ENCODE results near the gene CINP. TPM values are rescaled to one million over a fixed set of nuclear protein-coding genes. Genes with fewer than 3 reads are reported as not detected.
"Not testable (repeated sequence)": the region's sequence is repeated elsewhere in the genome, so short reads cannot be mapped to it uniquely, and the experiment has no call there.

CINP gene
- total and polyA plus RNA-seq, 4 donors = 31.5 to 47.3 (median 41.1) TPM

GRCh38 chr14:102344485-102344884 lies 18.2 kb downstream of the CINP start:
- H3K4me3 ChIP-seq (ENCODE audit: low read depth, low read length) = no peak overlapping the region
- H3K36me3 ChIP-seq (ENCODE audit: control insufficient read depth, insufficient read depth, low read length) = peaks cover 82% of the 10 kb centered on the region
- DNase-seq (ENCODE audit: low read depth in 4 of 6, low spot score in 6 of 6) = peak in 1 of 6 donors; percentile 57
- H3K4me1 ChIP-seq (ENCODE audit: control insufficient read depth, insufficient read depth, low read length) = peaks cover 16% of the 10 kb centered on the region
- H3K9me3 ChIP-seq (ENCODE audit: control insufficient read depth, insufficient read depth, low read length) = no peaks in the 10 kb centered on the region
- 55% methylated on average over 5 of the region's 5 CpGs for WGBS (ENCODE audit: insufficient coverage)
- no peak overlapping the region for H3K27ac ChIP-seq (ENCODE audit: low read depth, low read length)
- no peaks in the 10 kb centered on the region for H3K27me3 ChIP-seq (ENCODE audit: control insufficient read depth, insufficient read depth, low read length)

DNA sequence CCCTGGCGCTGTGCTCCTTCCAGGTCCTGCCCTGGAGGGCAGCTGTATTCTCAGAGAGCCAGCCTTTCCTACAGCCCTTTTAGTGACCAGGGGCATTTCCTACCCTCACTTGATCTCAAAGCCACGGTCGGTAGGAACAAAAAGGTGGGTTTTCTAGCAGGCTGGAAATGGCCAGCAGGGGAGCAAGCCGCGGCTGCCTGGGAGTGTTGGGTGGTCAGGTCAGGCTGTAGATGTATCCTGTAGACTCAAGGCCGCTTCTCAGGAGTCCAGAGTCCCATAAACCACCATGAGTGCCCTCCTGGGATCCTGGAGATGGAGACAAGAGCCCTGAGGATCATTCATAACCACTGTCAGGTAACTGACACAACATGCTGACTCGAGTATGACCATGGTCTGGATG lies 18.6 kb downstream of the CINP start:
- no peak for DNase-seq (ENCODE audit: low read depth in 4 of 6, low spot score in 6 of 6)
- Histone ChIP-seq H3K36me3 (ENCODE audit: control insufficient read depth, insufficient read depth, low read length) (peaks cover 85% of the 10 kb centered on the region), H3K27ac (ENCODE audit: low read depth, low read length) (peak overlapping the region; percentile 15), H3K4me1 (ENCODE audit: control insufficient read depth, insufficient read depth, low read length) (peaks cover 16% of the 10 kb centered on the region), H3K9me3 (ENCODE audit: control insufficient read depth, insufficient read depth, low read length) (no peaks in the 10 kb centered on the region), H3K4me3 (ENCODE audit: low read depth, low read length) (no peak overlapping the region), H3K27me3 (ENCODE audit: control insufficient read depth, insufficient read depth, low read length) (no peaks in the 10 kb centered on the region)
- WGBS (ENCODE audit: insufficient coverage) = 97% methylated on average over 4 of the region's 7 CpGs

- peaks cover 80% of the 10 kb centered on the region for H3K36me3 ChIP-seq (ENCODE audit: control insufficient read depth, insufficient read depth, low read length)
- no peak overlapping the region for H3K4me3 ChIP-seq (ENCODE audit: low read depth, low read length)
These were observed 20.5 kb downstream of the CINP start for GRCh38 chr14:102342238-102342637.

DNA sequence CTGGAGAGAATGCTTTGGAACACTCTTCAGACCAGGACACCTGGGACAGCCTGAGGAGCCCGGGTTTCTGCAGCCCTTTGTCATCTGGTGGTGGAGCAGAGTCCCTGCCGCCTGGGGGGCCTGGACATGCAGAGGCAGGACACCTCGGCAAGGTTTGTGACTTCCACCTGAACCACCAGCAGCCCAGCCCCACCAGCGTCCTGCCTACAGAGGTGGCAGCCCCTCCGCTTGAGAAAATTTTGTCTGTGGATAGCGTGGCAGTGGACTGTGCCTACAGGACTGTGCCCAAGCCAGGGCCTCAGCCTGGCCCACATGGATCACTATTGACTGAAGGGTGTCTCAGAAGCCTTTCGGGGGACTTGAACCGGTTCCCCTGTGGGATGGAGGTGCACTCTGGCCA lies 21.1 kb downstream of the CINP start:
- Histone ChIP-seq H3K27ac (ENCODE audit: low read depth, low read length) (no peak overlapping the region), H3K36me3 (ENCODE audit: control insufficient read depth, insufficient read depth, low read length) (peaks cover 82% of the 10 kb centered on the region), H3K4me1 (ENCODE audit: control insufficient read depth, insufficient read depth, low read length) (peaks cover 16% of the 10 kb centered on the region), H3K27me3 (ENCODE audit: control insufficient read depth, insufficient read depth, low read length) (no peaks in the 10 kb centered on the region), H3K4me3 (ENCODE audit: low read depth, low read length) (no peak overlapping the region), H3K9me3 (ENCODE audit: control insufficient read depth, insufficient read depth, low read length) (no peaks in the 10 kb centered on the region)
- WGBS (ENCODE audit: insufficient coverage) = 100% methylated on average over 8 of the region's 8 CpGs
- no peak for DNase-seq (ENCODE audit: low read depth in 4 of 6, low spot score in 6 of 6)

More at GRCh38 chr14:102342238-102342637, 20.5 kb downstream of the CINP start:
- no peak for DNase-seq (ENCODE audit: low read depth in 4 of 6, low spot score in 6 of 6)
- peaks cover 16% of the 10 kb centered on the region for H3K4me1 ChIP-seq (ENCODE audit: control insufficient read depth, insufficient read depth, low read length)
- no peak overlapping the region for H3K27ac ChIP-seq (ENCODE audit: low read depth, low read length)
- H3K27me3 ChIP-seq (ENCODE audit: control insufficient read depth, insufficient read depth, low read length) = no peaks in the 10 kb centered on the region
- H3K9me3 ChIP-seq (ENCODE audit: control insufficient read depth, insufficient read depth, low read length) = no peaks in the 10 kb centered on the region
- WGBS (ENCODE audit: insufficient coverage) = no CpG with 5 or more reads among the region's 5 CpGs

DNA sequence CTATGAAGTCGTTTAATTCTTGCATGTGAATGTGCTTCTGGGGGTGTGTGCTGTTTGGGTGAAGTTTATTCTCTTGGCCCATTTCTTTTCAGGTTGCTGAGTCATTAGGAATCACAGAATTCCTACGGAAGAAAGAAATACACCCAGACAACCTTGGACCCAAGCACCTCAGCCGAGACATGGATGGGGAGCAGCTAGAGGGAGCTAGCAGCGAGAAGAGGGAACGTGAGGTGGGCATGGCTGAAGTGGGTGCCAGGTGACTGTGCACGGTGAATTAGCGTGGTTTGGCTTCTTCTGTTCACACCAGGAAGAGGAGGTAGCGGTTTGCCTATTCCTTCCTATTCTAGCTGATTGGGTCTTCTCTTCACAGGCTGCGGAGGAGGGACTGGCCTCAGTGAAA lies 24.0 kb downstream of the CINP start:
- H3K27me3 ChIP-seq (ENCODE audit: control insufficient read depth, insufficient read depth, low read length) = no peaks in the 10 kb centered on the region
- H3K4me1 ChIP-seq (ENCODE audit: control insufficient read depth, insufficient read depth, low read length) = peaks cover 3% of the 10 kb centered on the region
- DNase-seq (ENCODE audit: low read depth in 4 of 6, low spot score in 6 of 6) = no peak
- H3K27ac ChIP-seq (ENCODE audit: low read depth, low read length) = no peak overlapping the region
- no peaks in the 10 kb centered on the region for H3K9me3 ChIP-seq (ENCODE audit: control insufficient read depth, insufficient read depth, low read length)
- H3K4me3 ChIP-seq (ENCODE audit: low read depth, low read length) = no peak overlapping the region
- 94% methylated on average over 6 of the region's 9 CpGs for WGBS (ENCODE audit: insufficient coverage)
- H3K36me3 ChIP-seq (ENCODE audit: control insufficient read depth, insufficient read depth, low read length) = peaks cover 78% of the 10 kb centered on the region

- WGBS (ENCODE audit: insufficient coverage) = 95% methylated on average over 7 of the region's 7 CpGs
- no peak for DNase-seq (ENCODE audit: low read depth in 4 of 6, low spot score in 6 of 6)
- H3K4me3 ChIP-seq (ENCODE audit: low read depth, low read length) = no peak overlapping the region
- no peaks in the 10 kb centered on the region for H3K4me1 ChIP-seq (ENCODE audit: control insufficient read depth, insufficient read depth, low read length)
- no peaks in the 10 kb centered on the region for H3K27me3 ChIP-seq (ENCODE audit: control insufficient read depth, insufficient read depth, low read length)
- no peaks in the 10 kb centered on the region for H3K9me3 ChIP-seq (ENCODE audit: control insufficient read depth, insufficient read depth, low read length)
- peaks cover 71% of the 10 kb centered on the region for H3K36me3 ChIP-seq (ENCODE audit: control insufficient read depth, insufficient read depth, low read length)
- H3K27ac ChIP-seq (ENCODE audit: low read depth, low read length) = no peak overlapping the region
These were observed 27.5 kb downstream of the CINP start for GRCh38 chr14:102335163-102335562.

DNA sequence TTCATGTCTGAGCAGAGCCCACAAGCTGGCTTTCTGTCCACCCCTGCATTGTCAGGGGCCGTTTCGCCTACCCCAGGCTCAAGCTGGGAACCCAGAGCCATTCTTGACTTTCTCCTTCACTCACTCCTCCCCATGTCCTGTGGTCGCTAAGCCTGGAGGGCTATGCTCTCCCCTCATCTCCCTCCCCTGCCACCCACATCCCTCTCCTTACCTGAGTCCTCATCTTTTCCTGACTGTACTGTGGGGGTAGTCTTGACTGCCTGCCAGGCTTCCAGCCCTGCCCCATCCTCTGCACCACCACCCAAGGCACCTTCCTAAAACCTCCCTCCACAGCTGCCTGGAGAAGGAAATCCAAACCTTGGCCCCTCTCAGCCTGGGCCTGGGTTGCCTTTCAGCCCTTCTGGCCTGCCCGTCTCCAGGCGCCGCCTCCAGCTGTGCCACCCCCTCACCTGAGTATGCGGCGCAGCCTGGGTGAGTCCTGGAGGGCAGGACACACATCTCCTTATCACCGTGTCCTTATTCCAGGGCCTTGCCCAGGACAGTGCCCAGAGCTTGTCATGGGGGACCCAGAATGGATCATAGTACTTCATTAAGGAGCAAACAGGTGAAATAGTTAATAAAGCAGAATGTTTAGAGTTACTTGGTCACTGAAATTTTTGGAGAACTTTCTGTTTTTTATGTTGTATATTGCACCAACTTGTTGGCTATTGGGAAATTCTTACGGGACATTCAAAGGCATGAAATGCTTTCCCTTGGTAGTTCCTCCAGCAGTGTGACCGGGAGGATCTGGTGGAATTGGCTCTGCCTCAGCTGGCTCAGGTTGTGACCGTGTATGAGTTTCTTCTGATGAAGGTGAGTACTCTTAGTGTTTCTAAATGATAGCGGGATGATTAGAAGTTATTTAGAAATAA lies 28.6 kb downstream of the CINP start:
- WGBS (ENCODE audit: insufficient coverage) = 95% methylated on average over 9 of the region's 13 CpGs
- no peak for DNase-seq (ENCODE audit: low read depth in 4 of 6, low spot score in 6 of 6)
- peaks cover 66% of the 10 kb centered on the region for H3K36me3 ChIP-seq (ENCODE audit: control insufficient read depth, insufficient read depth, low read length)

DNA sequence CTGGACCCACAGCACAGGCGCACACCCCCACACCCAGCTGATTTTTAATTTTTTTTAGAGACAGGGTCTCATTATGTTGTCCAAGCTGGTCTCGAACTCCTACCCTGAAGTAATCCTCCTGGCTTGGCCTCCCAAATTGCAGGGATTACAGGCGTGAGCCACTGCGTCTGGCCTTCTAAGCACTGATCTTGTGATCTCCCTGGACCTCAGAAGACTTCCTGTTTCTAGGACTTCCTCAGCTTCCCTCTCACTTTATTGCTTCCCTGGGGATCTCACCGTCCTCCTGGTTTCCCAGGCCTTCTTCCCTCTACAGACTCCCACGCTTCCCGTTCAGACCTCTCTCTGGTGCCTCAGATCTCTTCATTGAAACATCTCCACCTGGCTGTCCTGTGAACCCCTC lies 29.3 kb downstream of the CINP start:
- Histone ChIP-seq H3K36me3 (ENCODE audit: control insufficient read depth, insufficient read depth, low read length) (peaks cover 65% of the 10 kb centered on the region), H3K4me3 (ENCODE audit: low read depth, low read length) (no peak overlapping the region), H3K27me3 (ENCODE audit: control insufficient read depth, insufficient read depth, low read length) (no peaks in the 10 kb centered on the region), H3K9me3 (ENCODE audit: control insufficient read depth, insufficient read depth, low read length) (no peaks in the 10 kb centered on the region), H3K4me1 (ENCODE audit: control insufficient read depth, insufficient read depth, low read length) (no peaks in the 10 kb centered on the region), H3K27ac (ENCODE audit: low read depth, low read length) (no peak overlapping the region)
- no peak for DNase-seq (ENCODE audit: low read depth in 4 of 6, low spot score in 6 of 6)
- 82% methylated on average over 7 of the region's 7 CpGs for WGBS (ENCODE audit: insufficient coverage)

More for the DNA sequence above, 28.6 kb downstream of the CINP start:
- Histone ChIP-seq H3K27ac (ENCODE audit: low read depth, low read length) (no peak overlapping the region), H3K4me1 (ENCODE audit: control insufficient read depth, insufficient read depth, low read length) (no peaks in the 10 kb centered on the region), H3K4me3 (ENCODE audit: low read depth, low read length) (no peak overlapping the region), H3K9me3 (ENCODE audit: control insufficient read depth, insufficient read depth, low read length) (no peaks in the 10 kb centered on the region), H3K27me3 (ENCODE audit: control insufficient read depth, insufficient read depth, low read length) (no peaks in the 10 kb centered on the region)

DNA sequence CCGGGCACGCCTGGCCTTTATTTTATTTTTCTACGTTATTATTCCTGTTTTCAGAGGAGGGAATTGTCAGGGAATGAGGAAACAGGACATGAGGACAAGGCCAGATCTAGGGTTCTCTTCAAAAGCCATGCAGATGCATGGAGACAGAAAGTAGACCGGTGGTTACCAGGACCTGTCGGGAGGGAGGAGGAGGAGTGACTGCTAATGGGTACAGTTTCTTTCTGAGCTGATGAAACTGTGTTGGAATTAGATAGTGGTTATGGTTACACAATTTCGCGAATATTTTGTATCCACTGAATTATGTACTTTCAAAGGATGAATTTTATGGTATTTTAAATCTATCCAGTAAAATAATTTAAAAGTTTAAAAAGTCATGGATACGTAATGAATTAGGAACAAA lies 31.9 kb downstream of the CINP start:
- H3K27ac ChIP-seq (ENCODE audit: low read depth, low read length) = no peak overlapping the region
- H3K4me1 ChIP-seq (ENCODE audit: control insufficient read depth, insufficient read depth, low read length) = no peaks in the 10 kb centered on the region
- no peak for DNase-seq (ENCODE audit: low read depth in 4 of 6, low spot score in 6 of 6)
- 99% methylated on average over 5 of the region's 8 CpGs for WGBS (ENCODE audit: insufficient coverage)
- H3K36me3 ChIP-seq (ENCODE audit: control insufficient read depth, insufficient read depth, low read length) = peaks cover 52% of the 10 kb centered on the region
- H3K27me3 ChIP-seq (ENCODE audit: control insufficient read depth, insufficient read depth, low read length) = no peaks in the 10 kb centered on the region
- no peak overlapping the region for H3K4me3 ChIP-seq (ENCODE audit: low read depth, low read length)
- no peaks in the 10 kb centered on the region for H3K9me3 ChIP-seq (ENCODE audit: control insufficient read depth, insufficient read depth, low read length)

DNA sequence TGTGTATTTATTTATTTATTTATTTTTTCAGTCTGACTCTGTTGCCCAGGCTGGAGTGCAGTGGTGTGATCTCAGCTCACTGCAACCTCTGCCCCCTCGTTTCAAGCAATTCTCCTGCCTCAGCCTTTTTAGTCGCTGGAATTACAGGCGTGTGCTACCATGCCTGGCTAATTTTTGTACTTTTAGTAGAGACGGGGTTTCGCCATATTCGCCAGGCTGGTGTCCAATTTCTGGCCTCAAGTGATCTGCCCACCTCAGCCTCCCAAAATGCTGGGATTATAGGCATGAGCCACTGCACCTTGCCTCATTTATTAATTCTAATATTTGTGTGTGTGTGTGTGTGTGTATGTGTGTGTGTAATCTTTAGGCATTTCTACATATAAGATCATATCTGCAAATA lies 33.3 kb downstream of the CINP start:
- not testable (repeated sequence) for H3K27me3 ChIP-seq (ENCODE audit: control insufficient read depth, insufficient read depth, low read length); DNase-seq (ENCODE audit: low read depth in 4 of 6, low spot score in 6 of 6); H3K27ac ChIP-seq (ENCODE audit: low read depth, low read length); H3K9me3 ChIP-seq (ENCODE audit: control insufficient read depth, insufficient read depth, low read length); H3K4me1 ChIP-seq (ENCODE audit: control insufficient read depth, insufficient read depth, low read length); H3K4me3 ChIP-seq (ENCODE audit: low read depth, low read length)
- peaks cover 47% of the 10 kb centered on the region for H3K36me3 ChIP-seq (ENCODE audit: control insufficient read depth, insufficient read depth, low read length)
- 97% methylated on average over 6 of the region's 6 CpGs for WGBS (ENCODE audit: insufficient coverage)

All from spinal cord (tissue), 10 donors.